ENCODE results near the gene CYB561. TPM values are rescaled to one million over a fixed set of nuclear protein-coding genes. Genes with fewer than 3 reads are reported as not detected.

Gene CYB561
- total and polyA plus RNA-seq, 10 of the 15 experiments (the other 5 are each of a cell fraction or from before 2014, with no cell fraction given) = 0.52 to 6.9 (median 2.5) TPM

GRCh38 chr17:63405741-63406261 is 40.3 kb downstream of the CYB561 start:
- ChIA-PET SMC1A (ENCODE audit: uncharacterized antibody, unreplicated experiment) (interaction anchor here (1.0 to 2.4 kb wide), 5 partner anchors 13 to 701 kb away, joined by 3 to 15 read pairs (median 8); no protein-coding TSS in a partner anchor), POLR2A (no interaction called here), RAD21 (ENCODE audit: unreplicated experiment) (interaction anchor here (0.8 to 1.9 kb wide), 2 partner anchors 97 to 368 kb away, joined by 3 to 4 read pairs; partner anchors contain the start of genes CCDC47 and DDX42), CTCF (interaction anchor here (0.7 to 3.2 kb wide), 25 partner anchors 8 to 733 kb away, joined by 3 to 41 read pairs (median 7); no protein-coding TSS in a partner anchor)
- WGBS (ENCODE audit: insufficient coverage, insufficient replicate concordance, low lambda C conversion rate, missing lambda C conversion rate) = 34% methylated on average over 6 of the region's 6 CpGs
- FAIRE-seq = peak; percentile 89
- no peak for TF ChIP-seq RELA (IDR thresholded peaks at IDR 0.05; ENCODE audit: borderline replicate concordance, partially characterized antibody)
- TF ChIP-seq RAD51 (IDR thresholded peaks at IDR 0.05) = no peak
- peak; percentile 42 for TF ChIP-seq RAD21 (IDR thresholded peaks at IDR 0.05; ENCODE audit: insufficient read depth, low read depth, low read length)
- TF ChIP-seq CTCF (IDR thresholded peaks at IDR 0.05 in 2 of 3, conservative IDR thresholded peaks at IDR 0.05 in 1 of 3; ENCODE audit: control insufficient read depth in 2 of 3, extremely low read depth in 1 of 3, insufficient read depth in 1 of 3, low read depth in 3 of 3, low read length in 3 of 3) = peak; percentile 59 to 78 (median 64)
- no peak overlapping the region for H3K4me3 ChIP-seq
- no peak overlapping the region; the same call in 1 of the 2 replicates for H2AFZ ChIP-seq (ENCODE audit: control insufficient read depth, low read depth, low read length)
- no peak for DNase-seq (ENCODE audit: low read depth, low spot score)
- H3K9me3 ChIP-seq (replicated peaks; ENCODE audit: control insufficient read depth, insufficient read depth, low read length) = no peaks in the 10 kb centered on the region
- no peak overlapping the region for H3K9ac ChIP-seq (ENCODE audit: control insufficient read depth, insufficient read depth, low read length)
- H3K36me3 ChIP-seq (ENCODE audit: control insufficient read depth in 2 of 2, insufficient read depth in 2 of 2, low read length in 1 of 2) = no peaks in the 10 kb centered on the region
- BruUV-seq (replicated peaks) = no TSS peak
- peak; percentile 89 for ATAC-seq
- no peaks in the 10 kb centered on the region for H3K4me1 ChIP-seq (ENCODE audit: control insufficient read depth, insufficient read depth, low read length)
- intact Hi-C loops (cut with micrococcal nuclease; ENCODE audit: unreplicated experiment) (loop anchor here (1.0 to 2.0 kb wide), 4 partner anchors 293 to 734 kb away; no protein-coding TSS in a partner anchor), in situ Hi-C loops (cut with MboI) (loop anchor here (5.0 to 10.0 kb wide), 2 partner anchors 324 to 711 kb away; no protein-coding TSS in a partner anchor)
- no peaks in the 10 kb centered on the region for H4K20me1 ChIP-seq (ENCODE audit: control insufficient read depth, insufficient read depth)
- no peak overlapping the region for H3K4me2 ChIP-seq (ENCODE audit: control insufficient read depth, insufficient read depth)
- H3K79me2 ChIP-seq (ENCODE audit: control insufficient read depth, insufficient read depth, low read length) = no peaks in the 10 kb centered on the region
- peaks cover 0 to 1% of the 10 kb centered on the region in 2 experiments; a peak in 2 of 4 replicates for H3K27me3 ChIP-seq (replicated peaks in 1 of 2; ENCODE audit: control insufficient read depth in 2 of 2, insufficient read depth in 2 of 2, low read length in 1 of 2)
- no peak overlapping the region for H3K27ac ChIP-seq (ENCODE audit: control insufficient read depth, insufficient read depth)

Data from GM12878 (cell line).